GM19328 (cell line): ENCODE measurements around the gene SLC39A10.

Experiments used
- ATAC-seq: cut with Tn5 transposase; IDR thresholded peaks from one replicate; pipeline ENCODE4 v1.9.1; 2021; ENCODE audit warnings: mild to moderate bottlenecking, moderate library complexity; ENCODE audit not compliant: unreplicated experiment

SLC39A10 gene, protein sequence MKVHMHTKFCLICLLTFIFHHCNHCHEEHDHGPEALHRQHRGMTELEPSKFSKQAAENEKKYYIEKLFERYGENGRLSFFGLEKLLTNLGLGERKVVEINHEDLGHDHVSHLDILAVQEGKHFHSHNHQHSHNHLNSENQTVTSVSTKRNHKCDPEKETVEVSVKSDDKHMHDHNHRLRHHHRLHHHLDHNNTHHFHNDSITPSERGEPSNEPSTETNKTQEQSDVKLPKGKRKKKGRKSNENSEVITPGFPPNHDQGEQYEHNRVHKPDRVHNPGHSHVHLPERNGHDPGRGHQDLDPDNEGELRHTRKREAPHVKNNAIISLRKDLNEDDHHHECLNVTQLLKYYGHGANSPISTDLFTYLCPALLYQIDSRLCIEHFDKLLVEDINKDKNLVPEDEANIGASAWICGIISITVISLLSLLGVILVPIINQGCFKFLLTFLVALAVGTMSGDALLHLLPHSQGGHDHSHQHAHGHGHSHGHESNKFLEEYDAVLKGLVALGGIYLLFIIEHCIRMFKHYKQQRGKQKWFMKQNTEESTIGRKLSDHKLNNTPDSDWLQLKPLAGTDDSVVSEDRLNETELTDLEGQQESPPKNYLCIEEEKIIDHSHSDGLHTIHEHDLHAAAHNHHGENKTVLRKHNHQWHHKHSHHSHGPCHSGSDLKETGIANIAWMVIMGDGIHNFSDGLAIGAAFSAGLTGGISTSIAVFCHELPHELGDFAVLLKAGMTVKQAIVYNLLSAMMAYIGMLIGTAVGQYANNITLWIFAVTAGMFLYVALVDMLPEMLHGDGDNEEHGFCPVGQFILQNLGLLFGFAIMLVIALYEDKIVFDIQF

DNA sequence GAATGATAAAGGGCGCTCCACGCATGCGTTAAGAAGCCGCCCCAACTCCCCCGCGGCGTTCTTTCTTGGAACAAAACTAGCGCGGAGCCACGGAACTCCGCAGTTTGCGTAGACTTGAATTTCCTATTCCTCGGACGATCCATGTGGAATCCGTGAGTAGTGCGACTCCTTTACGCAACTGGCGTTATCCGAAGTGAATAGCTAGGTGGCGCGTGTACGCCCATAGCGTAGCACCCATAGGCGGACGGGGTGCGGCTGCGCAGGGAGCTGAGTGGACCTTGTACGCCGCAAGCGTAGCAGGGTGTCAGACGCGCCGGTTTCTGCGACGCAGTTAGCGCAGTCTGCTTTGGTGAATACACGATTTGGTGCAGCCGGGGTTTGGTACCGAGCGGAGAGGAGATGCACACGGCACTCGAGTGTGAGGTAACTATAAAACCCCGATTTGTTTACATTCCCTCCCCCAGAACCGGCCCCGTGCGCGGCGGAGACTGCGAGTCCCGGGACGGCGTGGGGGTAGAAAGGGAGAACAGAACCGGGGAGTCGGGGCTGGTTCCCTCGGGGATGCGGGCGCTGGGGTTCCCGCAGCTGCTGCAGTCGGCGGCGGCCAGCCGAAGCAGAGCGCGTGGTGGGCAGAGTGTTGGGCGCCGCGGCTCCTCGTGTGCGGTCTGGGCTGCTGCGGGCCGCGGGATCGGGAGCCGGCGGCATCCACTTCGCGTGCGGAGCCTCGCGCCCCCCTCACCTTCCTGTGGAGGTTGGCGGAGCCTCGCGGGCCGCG lies at the start of gene SLC39A10:
TSS of gene SLC39A10 (plus strand) at position 368 of the 775 bp plus-strand sequence. CDS start 22,817 bp downstream, outside the sequence.
- peak; percentile 62 for ATAC-seq

DNA sequence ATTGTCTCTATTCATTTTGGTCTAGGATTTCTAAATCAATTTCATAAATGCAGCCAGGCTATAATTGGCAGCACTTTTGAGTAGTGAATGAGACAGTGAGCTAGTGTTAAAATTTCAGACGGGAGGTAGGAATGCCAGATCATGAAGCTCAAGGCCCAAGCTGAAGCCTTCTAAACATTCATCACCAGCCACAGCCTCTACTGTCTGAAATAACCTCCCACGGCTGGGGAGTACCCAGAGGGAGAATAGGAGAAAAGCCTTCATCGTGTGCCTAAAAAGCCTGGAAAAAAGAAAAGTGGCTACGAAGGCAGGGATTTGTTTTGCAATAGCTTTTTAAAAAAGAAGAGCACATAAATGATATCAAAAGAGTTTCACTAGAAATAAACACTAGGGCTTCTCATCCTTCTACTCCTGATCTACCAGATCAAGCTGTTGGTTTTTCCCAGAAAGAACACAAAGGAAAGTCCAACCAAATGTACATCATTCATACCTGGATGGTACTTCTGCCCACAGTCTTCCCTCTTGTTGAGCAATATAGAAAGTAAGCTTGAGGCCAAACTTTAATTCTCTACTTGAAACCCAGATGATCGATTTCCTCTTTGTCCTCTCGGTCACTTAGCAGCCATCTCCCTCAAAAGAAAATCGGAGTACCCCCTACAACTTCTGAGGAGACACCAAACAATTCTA lies 48.1 kb upstream of the SLC39A10 start:
- no peak for ATAC-seq

DNA sequence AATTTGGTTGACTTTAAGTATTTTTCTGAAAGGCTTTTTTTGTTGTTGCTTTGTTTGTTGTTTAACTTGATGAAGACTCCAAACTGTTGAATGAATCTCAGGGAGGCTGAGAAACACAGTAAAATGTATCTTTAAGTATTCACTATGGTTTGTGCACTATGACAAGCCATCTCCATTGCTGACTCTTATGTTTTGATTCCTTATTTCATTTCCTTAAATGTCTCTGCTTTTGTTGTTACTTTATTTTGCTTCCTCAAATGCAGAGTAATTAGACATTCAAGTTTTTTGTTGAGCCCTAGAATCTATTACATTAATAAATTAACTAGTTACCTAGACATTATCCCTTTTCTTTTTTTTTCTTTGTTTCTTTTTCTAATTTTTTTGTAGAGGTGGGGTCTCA lies 46.3 kb upstream of the SLC39A10 start:
- ATAC-seq, result no peak

DNA sequence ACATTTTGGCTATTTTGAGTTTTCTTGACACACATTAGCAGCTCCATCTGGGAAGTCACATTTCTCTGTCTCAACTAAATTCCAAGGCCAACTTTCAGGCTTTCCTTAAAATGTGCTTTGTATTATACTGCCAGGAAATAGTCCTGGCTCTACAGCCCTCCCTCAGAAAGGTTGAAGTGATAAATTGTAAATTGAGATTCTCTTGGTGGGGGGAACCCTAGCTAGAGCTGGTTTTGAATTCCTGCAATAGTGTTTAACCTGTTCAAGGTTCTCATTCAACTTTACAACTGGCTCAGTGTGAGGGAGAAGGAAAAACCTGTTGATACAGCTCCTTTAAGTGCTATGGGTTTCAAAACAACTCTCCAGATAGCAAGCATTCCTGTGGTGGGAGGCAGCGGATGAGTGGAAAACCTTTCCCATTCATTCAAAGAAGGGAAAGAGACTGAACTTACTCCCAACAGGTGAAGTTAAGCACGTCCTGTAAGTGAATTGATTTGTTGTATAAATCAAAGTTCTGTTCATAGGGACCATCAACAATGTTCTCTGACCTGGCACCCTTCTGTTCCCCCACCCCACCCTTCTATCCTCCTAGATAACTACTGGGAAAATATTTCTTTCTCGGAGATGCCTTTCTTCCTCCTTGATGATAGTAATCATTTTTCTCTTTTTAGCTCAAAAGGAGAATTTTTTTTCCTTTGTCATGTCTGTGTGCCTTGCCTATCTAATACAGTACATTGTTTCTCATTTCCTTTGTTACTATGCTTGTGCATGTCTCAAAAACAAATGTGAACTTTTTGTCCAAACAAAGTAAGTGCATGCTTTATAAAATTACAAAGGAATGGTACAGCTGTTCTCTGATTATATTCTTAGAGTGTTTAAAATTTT lies 44.2 kb upstream of the SLC39A10 start:
- ATAC-seq, result no peak

DNA sequence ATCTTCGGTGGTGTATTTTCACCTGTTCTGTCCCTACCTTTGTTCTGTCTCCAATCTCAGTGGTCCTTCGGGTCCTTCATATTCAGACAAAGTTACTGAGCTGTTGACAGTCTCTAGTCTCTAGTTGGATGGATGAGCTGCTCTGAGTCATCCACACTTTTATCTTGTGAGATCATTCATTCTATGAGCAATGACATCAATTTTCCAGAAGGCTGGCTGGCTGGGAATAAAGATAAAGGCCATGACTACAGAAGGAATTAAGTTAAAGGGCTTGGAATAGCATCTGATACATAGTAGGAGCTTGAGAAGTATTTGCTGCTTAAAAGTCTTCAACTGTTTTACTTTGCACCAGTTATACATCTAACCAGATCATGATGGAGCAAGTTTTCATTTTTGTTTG lies 43.1 kb upstream of the SLC39A10 start:
- ATAC-seq, result no peak

DNA sequence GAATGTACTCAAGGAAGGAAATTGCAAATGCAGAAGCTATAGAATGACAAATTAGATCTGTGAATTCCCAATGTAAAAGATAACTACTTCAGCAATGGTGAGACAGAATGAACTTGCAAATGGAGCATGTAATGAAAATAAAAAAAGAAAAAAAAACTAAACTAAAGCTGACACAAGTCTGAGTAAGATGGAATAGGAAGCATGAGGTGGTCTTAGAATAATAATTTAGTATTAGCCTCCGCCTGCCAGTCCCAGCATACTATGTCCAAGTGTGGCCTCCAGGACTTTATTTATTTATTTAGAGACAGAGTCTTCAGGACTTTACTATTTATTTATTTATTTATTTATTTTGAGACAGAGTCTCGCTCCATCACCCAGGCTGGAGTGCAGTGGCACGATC lies 37.4 kb upstream of the SLC39A10 start:
- ATAC-seq, result no peak

DNA sequence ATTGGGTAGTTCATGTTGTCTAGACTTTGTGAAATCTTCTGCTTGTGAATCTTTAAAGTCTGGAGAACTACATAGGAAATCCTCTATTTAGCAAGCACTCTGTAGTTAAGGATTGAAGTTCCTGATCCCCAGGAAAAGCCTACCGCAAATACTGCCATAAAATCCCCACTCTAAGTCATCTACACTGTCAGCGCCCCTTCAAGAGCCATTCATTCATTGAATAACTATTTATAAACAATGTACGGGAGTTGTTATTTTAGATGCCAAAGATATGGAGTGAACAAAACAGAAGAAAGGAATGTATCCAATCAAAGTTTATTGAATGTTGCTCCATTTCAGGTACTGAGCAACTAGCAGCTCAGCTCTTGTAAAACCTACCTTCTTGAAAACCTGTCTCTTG lies 36.5 kb upstream of the SLC39A10 start:
- ATAC-seq, result no peak

DNA sequence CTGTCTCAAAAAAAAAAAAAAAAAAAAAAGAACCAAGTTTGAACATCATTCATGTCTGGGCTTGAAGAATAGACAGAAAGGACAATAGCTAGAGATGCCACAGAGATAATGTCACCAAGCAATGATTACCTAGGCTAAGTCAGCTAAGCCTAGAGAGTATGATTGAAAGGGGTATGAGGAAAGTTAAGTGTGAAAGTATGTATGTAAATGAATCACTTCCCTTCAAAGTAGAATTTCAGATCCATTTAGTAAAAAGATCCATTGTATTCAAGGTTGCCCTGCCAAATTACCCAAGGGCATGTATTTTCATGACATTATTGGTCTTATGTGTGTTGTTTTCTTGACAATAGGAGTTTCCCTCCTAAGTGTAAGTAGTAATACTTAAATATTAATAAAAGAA lies 34.1 kb upstream of the SLC39A10 start:
- no peak for ATAC-seq

DNA sequence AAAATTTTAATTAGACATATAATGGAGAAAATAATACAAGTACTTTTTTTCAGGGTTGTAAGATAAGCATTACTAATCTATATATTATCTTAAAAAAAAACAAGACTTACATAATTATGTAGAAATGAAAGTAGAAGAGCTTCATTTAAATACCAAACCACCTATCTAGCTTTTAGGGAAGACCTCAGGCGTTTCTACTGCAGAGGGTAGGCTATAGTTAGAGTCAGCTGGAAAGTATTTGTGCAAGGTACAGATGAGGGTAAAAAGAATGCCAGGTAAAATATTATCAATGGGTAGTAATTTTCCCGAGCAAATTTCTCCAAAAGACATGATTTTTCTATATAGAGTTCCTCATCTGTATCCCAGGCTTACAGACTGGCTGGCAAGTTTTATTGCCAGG lies 30.5 kb upstream of the SLC39A10 start:
- no peak for ATAC-seq

DNA sequence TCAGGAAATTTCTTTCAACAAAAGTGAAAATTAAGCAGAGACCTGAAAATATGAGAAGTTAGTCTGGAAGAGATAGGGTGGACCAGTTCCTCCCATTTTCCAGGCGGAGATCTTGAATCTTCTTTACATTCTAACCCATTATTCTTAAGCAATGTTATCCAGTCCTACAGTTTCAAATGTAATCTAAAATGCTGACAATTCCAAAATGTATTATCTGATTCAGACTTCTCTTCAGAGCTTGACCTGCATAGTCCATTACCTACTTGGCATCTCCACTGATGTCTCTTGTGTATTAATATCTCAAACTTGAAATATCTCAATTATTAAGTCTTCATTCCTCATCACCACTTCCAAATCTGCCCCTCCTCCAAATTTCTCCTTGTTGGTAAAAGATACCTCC lies 28.4 kb upstream of the SLC39A10 start:
- no peak for ATAC-seq

DNA sequence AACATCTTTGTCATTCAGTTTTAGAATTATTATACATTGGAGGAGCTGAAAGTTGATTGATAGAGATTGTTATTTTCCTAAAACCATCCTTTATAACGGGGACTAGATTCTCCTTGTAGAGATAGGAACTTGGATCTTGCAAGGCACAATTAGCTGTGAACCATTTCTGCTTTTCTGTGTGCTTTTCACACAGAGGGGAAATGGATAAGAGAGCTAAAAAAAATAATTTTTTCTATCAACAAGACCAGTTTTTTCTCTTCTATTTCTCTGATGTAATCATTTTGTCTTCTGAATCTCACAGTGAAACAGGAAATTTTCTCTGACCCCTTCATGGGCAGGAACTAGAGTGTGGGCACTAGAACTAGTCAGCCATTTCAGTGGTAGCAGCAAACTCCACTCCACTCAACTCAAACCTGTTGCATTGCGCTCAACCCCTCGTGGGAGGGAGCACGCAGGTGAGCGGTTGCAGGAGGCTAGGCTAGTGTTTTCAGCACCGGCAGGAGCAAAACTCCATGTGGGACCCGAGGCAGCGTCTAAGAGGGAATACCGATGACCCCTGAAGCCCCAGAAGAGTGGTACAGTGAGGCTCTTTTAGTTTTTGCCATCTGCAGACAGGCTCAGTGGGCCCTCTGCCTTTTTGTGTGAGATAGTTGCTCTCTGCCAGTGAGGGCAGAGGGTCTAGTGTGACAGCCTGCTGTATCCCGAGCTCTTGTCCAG lies 24.0 kb upstream of the SLC39A10 start:
- no peak for ATAC-seq

DNA sequence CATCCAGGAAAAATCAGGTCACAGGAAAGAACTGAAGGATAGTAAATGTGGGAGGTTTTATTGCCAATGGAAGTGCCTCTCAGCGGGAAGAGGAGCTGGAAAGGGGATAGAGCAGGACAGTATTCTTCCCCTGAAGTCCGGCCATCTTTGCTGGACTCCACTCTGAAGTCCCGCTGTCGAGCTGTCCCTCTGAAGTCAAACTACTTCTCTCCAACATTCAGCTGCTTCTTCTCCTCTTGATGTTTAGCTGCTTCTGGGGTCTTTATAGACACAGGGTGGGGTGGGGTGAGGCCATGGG lies 23.5 kb upstream of the SLC39A10 start:
- no peak for ATAC-seq

DNA sequence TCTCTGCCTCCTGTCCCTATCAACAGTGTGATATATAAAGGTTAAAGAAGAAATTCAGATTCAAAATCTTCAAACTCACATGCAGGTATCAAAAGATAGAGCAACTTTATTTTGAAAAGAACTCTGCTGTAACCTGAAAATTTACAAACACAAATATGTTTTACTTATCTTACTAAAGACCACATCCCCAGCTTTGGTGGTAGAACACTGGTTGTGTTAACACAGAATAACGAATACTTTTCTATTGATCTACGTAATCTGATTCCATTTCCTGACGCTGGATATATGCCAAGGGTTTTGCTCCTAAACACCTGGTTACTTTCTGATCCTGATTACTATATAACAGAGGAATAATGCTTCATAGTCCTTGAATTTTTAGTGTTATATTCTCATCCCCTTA lies 23.1 kb upstream of the SLC39A10 start:
- ATAC-seq, result no peak

DNA sequence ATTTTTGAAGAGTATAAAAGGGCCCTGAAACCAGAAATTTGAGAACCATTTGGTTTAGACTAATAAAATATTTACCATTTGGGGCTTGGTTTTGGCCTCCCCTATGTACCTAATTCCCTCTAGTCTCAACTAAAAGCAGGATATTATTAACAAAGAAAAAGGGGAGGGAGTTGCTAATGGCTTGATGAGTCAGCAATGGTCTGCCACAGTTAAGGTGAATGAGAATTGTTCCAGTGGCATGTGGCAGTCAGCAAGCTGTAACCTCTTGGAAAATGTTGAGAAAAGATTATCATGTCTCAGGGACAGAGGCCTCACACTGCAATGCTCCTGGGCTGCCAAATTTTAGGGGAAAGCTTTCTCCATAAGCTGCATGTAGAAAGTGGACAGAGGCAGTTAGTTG lies 20.1 kb upstream of the SLC39A10 start:
- ATAC-seq, result no peak

DNA sequence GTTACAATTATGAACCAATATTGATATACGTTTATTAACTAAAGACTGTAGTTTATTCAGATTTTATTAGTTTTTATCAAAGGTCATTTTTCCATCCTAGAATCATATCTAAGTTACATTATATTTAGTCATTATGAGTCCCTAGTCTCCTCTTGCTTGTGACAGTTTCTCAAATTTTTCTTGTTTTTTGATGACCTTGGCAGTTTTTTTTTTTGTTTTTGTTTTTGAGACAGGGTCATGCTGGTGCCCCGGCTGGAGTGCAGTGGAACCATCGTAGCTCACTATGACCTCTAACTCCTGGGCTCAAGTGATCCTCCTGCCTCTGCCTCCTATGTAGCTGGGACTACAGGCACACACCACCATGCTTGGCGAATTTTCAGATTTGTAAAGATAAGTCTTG lies 18.3 kb upstream of the SLC39A10 start:
- no peak for ATAC-seq

DNA sequence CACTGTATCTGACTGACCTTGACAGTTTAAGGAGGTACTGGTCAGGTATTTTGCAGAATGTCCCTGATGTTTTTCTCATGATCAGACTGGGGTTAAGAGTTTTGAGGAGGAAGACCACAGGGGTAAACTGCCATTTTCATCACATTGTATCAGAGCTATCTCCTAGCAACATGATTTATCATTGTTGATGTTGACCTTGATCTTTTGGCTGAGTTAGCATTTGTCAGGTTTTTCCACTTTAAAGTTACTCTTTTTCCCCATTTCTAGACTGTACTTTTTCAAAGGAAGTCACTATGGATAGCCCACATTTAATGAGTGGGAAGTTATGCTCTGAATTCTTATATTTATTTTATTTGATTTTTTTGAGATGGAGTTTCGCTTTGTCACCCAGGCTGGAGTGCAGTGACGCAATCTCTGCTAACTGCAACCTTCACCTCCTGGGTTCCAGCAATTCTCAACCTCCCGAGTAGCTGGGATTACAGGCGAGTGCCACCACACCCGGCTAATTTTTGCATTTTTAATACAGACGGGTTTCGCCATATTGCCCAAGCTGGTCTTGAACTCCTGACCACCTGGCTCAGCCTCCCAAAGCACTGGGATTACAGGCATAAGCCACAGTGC lies 17.7 kb upstream of the SLC39A10 start:
- no peak for ATAC-seq

DNA sequence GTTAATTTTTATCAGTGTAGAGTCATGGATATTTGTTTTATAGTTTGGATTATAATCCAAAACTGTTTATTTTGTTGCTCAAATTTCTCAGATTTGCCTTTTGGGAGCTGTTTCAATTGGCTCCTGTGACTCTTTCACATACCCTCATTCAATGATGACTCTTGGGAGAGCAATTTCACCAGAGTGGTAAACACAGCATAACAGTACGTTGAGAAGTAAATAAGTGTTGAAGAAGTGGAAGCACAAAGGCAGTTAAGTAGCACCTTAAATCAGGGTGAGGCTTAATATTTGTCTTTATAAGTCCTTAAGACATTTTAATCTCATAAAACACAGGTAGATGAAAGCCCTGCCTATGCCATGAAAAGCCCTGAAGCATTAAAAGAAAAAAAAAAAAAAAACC lies 17.1 kb upstream of the SLC39A10 start:
- ATAC-seq, result no peak

DNA sequence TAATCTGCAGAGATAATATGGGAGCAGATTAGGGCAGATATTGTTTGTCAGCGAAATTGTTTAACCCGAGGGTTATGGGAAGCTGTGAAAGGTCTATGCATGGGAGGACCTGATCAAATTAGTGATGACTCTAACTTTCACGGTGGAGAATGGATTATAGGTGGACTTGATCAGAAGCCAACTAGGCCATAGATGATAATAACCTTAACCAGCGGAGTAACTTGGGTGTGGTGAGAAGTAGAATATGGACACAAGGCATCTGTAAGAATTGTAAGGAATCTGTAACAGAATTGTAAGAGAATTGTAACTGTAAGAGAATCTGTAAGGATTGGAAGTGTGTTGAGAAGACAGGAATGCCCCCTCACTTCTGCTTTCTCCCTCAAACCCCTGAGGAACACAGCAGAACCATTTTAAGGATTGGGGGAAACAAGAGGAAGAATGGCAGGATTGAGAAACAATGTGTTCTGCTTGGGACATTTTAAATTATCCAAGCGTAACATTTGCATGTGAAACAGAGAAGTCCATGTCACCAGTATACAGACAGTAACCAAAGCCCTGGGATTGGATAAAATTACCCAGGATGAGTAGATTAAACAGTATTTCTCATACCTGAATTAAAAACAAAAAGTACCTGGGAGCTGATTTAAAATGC lies 14.9 kb upstream of the SLC39A10 start:
- no peak for ATAC-seq
